PFSK-1 (cell line): ENCODE data around the gene UGT1A6.

Experiments
- FOXP2 ChIP-seq: optimal IDR thresholded peaks from 2 replicates; pipeline ENCODE3; 2011; ENCODE audit warnings: borderline replicate concordance, control low read depth, inconsistent platforms; ENCODE audit not compliant: insufficient read depth; ENCODE audit errors: extremely low read length, extremely low read depth
- POLR2AphosphoS5 ChIP-seq: IDR thresholded peaks from 2 replicates; pipeline ENCODE4 v1.6.1; 2012; ENCODE audit warnings: low read depth, mild to moderate bottlenecking, control low read depth, low read length, moderate library complexity
- SIN3A ChIP-seq: IDR thresholded peaks from 2 replicates; pipeline ENCODE4 v1.6.1; 2012; ENCODE audit warnings: mild to moderate bottlenecking, low read length, moderate library complexity, borderline replicate concordance; ENCODE audit not compliant: insufficient read depth
- TAF1 ChIP-seq: IDR thresholded peaks from 2 replicates; pipeline ENCODE4 v1.6.1; 2012; ENCODE audit warnings: low read length, control low read depth, borderline replicate concordance; ENCODE audit not compliant: insufficient read depth
- TF ChIP-seq, protein P1 (sequence below), 2 experiments: IDR thresholded peaks; 2 replicates each; pipeline versions ENCODE4 v1.6.1 to v1.8.0; 2011 to 2012; ENCODE audit warnings: low read depth in 2 of 2, low read length in 2 of 2, control low read depth in 1 of 2, inconsistent platforms in 1 of 2, mild to moderate bottlenecking in 1 of 2, moderate library complexity in 1 of 2; ENCODE audit not compliant: insufficient read depth in 1 of 2

Gene UGT1A6

GRCh38 chr2:233655043-233655442, 37.6 kb upstream of the UGT1A6 start:
- TF ChIP-seq TAF1 (no peak), FOXP2 (no peak), POLR2AphosphoS5 (no peak)

- TF ChIP-seq FOXP2 (no peak), SIN3A (no peak), TAF1 (no peak), POLR2AphosphoS5 (no peak)
- TF ChIP-seq, protein P1, sequence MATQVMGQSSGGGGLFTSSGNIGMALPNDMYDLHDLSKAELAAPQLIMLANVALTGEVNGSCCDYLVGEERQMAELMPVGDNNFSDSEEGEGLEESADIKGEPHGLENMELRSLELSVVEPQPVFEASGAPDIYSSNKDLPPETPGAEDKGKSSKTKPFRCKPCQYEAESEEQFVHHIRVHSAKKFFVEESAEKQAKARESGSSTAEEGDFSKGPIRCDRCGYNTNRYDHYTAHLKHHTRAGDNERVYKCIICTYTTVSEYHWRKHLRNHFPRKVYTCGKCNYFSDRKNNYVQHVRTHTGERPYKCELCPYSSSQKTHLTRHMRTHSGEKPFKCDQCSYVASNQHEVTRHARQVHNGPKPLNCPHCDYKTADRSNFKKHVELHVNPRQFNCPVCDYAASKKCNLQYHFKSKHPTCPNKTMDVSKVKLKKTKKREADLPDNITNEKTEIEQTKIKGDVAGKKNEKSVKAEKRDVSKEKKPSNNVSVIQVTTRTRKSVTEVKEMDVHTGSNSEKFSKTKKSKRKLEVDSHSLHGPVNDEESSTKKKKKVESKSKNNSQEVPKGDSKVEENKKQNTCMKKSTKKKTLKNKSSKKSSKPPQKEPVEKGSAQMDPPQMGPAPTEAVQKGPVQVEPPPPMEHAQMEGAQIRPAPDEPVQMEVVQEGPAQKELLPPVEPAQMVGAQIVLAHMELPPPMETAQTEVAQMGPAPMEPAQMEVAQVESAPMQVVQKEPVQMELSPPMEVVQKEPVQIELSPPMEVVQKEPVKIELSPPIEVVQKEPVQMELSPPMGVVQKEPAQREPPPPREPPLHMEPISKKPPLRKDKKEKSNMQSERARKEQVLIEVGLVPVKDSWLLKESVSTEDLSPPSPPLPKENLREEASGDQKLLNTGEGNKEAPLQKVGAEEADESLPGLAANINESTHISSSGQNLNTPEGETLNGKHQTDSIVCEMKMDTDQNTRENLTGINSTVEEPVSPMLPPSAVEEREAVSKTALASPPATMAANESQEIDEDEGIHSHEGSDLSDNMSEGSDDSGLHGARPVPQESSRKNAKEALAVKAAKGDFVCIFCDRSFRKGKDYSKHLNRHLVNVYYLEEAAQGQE (IDR thresholded peaks at IDR 0.05; ENCODE audit: insufficient read depth in 1 of 2, low read depth in 2 of 2, low read length in 2 of 2), result no peak
Measured at GRCh38 chr2:233656443-233656842, 36.2 kb upstream of the UGT1A6 start.

GRCh38 chr2:233658610-233659009, 34.1 kb upstream of the UGT1A6 start:
- TF ChIP-seq FOXP2, result no peak
- TF ChIP-seq SIN3A, result no peak
- TF ChIP-seq POLR2AphosphoS5, result no peak
- TF ChIP-seq, protein P1 (IDR thresholded peaks at IDR 0.05; ENCODE audit: insufficient read depth in 1 of 2, low read depth in 2 of 2, low read length in 2 of 2), result no peak
- TF ChIP-seq TAF1, result no peak

GRCh38 chr2:233663911-233664310, 28.8 kb upstream of the UGT1A6 start:
- TF ChIP-seq POLR2AphosphoS5, result no peak
- no peak for TF ChIP-seq TAF1
- TF ChIP-seq, protein P1 (IDR thresholded peaks at IDR 0.05; ENCODE audit: insufficient read depth in 1 of 2, low read depth in 2 of 2, low read length in 2 of 2), result no peak
- TF ChIP-seq FOXP2, result no peak
- no peak for TF ChIP-seq SIN3A

DNA sequence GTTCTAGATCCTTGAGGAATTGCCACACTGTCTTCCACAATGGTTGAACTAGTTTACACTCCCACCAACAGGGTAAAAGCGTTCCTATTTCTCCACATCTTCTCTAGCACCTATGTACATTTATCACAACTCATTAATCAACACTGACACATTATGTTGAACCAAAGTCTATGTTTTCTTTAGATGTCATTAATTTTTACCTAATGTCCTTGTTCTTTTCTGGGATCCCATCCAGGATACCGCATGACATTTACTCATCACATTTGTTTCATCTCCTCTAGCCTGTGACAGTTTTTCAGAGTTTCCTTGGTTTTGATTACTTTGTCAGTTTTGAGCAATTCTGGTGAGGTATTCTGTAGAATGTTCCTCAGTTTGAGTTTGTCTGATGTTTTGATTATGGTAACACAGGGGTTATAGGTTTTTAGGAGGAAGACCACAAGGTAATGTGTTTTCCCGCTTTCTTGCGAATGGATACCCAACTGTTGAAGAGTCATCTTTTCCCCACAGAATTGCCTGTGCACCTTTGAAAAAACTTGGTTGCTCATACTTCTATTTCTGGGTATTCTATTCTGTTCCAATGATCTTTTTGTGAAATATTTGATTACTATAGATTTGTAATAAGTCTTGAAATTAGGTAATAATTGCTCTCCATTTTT, 24.0 kb upstream of the UGT1A6 start:
- TF ChIP-seq TAF1, result no peak
- TF ChIP-seq SIN3A, result no peak
- no peak for TF ChIP-seq FOXP2
- TF ChIP-seq, protein P1 (IDR thresholded peaks at IDR 0.05; ENCODE audit: insufficient read depth in 1 of 2, low read depth in 2 of 2, low read length in 2 of 2), result no peak
- no peak for TF ChIP-seq POLR2AphosphoS5
